ENCODE results near the gene KLF11.
"Not testable (repeated sequence)": the region's sequence is repeated elsewhere in the genome, so short reads cannot be mapped to it uniquely, and the experiment has no call there.

KLF11 gene

DNA sequence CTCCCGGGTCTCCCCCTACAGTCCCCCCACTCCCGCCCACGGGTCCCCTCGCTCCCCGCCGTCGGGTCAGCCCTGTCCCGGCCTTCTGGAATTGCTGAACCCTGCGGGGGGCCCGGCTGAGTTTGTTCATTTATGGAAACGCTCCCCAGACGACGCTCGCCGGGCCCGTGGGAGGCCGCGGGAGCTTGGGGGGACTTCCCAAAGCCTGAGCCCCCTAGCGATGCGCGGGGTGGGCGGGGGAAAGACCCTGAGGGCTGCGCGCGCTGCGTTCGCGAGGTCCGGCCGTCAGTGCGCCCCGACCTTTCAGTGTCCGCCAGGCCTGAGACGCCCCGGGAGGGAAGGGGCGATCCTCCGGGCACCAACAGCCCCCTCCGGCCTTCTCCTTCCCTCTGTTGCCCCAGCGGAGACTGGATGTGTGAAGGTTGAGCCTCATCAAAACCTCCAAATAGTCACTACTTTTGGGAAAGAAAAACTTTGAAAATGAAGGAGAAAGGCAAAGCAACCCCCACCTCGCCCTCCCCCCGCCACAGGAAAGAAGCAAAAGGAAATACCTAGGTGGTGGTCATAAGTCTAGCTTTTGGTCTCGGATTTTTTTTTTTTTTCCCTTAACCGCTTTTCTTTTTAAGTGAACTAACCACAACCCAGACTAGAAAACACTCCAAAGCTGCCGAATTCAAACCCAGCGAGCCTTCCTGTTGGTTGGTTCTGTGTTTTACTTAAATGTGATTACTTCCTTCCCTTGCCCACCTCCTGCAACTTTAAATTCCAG is 37.4 kb downstream of the KLF11 start:
- in situ Hi-C loops (cut with MboI; ENCODE audit: low sequenced_read_pairs) = no loop called here

GRCh38 chr2:10083046-10083445 is 39.7 kb downstream of the KLF11 start:
- in situ Hi-C loops (cut with MboI; ENCODE audit: low sequenced_read_pairs) = no loop called here

DNA sequence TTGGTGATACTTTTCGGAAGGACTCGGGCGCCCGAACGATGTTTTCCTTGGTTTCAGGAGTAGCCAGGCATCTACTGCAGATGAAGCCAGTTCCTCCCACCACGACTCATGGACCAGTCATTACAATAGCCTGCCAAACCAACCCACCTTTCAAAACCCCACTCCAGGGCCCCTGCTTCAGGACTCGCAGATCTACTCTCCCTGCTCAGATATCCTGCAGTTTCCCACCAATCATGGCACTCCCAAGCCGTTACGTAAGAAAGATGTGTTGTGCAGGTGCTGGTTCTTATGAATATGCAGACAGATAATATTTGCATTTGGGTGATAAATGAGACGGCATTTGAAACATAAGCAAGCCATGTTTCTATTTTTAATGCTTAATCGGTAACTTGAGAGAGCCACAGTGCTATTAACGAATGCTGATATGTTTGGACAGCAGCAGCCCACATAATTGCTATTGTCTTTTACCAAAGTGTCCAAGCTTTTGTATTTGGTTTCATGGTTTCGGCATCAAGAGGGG is 40.4 kb downstream of the KLF11 start:
- in situ Hi-C loops (cut with MboI; ENCODE audit: low sequenced_read_pairs) = no loop called here

DNA sequence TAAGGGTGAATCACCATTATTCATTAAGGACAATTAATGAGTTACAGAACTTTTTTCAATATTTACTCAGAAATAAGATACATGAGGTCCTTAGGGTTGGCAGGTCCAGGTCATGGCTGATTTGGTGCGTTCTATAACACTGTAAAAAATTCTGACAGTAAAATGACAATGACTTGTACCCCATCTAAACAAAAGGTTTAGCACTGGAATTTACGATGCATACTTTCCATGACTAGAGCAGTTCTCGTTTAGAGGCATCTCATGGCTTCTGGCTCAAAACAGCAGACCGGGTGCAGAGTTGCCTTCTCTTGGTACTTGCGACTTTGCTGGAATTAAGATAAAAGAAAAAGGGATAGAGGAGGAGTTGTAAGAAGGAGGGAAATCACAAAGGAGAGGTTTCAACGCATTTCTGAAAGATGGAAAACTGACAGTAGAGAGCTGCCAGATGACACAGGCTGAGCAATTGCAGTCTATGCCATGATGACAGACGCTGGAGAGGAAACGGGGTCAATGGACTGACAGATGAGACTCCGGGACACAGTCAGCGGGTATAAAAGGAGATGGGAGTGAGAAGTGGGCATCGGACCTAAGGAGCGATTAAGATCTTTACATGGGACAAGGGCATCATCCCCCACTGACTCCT is 41.0 kb downstream of the KLF11 start:
- in situ Hi-C loops (cut with MboI; ENCODE audit: low sequenced_read_pairs) = no loop called here

DNA sequence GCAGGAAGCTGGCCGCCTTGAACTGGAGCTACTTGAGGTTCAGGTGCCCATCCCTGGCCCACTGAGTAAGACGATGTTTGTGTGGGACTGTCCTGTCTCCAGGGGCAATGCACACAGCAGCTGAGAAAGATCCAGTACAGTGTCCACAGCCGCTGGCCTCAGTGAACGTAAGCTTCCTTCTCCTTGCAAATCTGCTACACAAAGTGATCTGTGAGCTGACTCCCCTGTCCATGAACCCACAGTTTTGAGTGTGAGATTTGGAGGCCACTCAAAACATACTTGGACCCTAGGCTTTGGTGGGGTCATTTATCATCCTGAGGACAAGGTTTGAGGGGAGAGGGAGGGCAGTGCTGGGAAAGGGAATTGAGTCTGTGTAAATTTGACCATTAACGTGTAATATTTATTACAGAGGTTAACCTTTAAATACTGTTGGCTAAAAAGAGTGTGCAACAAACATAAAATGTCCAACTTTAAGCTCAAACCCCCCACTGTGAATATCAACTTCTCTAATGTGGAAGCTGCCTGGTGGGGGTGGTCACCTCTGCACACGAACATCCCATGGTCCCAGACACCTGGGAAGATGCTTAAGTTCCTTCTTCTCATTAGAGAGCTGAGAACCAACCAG is 41.8 kb downstream of the KLF11 start:
- in situ Hi-C loops (cut with MboI; ENCODE audit: low sequenced_read_pairs) = no loop called here

DNA sequence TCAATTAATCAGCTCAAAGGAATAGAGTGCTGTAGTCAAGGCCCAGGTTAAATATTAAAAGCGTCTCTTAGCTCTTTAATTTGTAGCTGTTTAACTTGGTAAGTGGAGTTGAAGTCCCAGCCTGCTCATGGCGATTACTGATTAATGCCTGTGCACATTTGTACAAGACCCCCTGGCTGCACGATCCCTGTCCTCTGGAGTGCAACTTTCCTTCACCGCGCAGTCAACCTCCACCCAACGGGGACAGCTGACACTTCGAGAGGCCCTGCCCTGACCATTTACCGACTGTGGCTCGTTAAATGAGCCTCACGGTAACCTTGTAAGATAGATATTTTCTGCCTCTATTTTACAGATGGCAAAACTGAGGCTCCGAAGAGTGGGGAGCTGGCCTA is 42.3 kb downstream of the KLF11 start:
- in situ Hi-C loops (cut with MboI; ENCODE audit: low sequenced_read_pairs) = no loop called here

- in situ Hi-C loops (cut with MboI; ENCODE audit: low sequenced_read_pairs) = no loop called here
Observed at GRCh38 chr2:10086950-10087349, 43.6 kb downstream of the KLF11 start.

- in situ Hi-C loops (cut with MboI; ENCODE audit: low sequenced_read_pairs) = no loop called here
Observed at GRCh38 chr2:10087360-10087759, 44.0 kb downstream of the KLF11 start.

GRCh38 chr2:10089565-10090190 is 46.3 kb downstream of the KLF11 start:
- in situ Hi-C loops (cut with MboI; ENCODE audit: low sequenced_read_pairs) = no loop called here

DNA sequence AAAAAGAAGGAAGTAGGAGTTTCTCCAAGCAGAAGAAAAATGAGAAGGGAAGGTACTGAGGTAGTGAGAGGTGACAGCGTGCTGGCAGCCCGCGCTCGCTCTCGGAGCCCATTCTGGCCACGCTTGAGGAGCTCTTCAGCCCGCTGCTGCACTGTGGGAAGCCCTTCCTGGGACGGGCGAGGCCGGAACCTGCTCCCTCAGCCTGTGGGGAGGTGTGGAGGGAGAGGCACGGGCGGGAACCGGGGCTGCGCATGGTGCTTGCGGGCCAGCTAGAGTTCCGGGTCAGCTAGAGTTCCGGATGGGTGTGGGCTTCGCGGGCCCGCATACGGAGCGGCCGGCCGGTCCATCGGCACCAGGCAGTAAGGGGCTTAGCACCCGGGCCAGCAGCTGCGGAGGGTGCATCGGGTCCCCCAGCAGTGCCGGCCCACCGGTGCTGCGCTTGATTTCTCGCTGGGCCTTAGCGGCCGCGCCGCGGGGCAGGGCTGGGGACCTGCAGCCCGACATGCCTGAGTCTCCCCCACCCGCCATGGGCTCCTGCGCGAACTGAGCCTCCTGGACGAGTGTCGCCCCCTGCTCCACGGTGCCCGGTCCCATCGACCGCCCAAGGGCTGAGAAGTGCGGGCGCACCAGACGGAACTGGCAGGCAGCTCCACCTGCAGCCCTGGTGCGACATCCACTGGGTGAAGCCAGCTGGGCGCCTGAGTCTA is 48.0 kb downstream of the KLF11 start:
- in situ Hi-C loops (cut with MboI; ENCODE audit: low sequenced_read_pairs) = no loop called here

GRCh38 chr2:10091889-10092244 is 48.5 kb downstream of the KLF11 start:
- in situ Hi-C loops (cut with MboI; ENCODE audit: low sequenced_read_pairs) = not testable (repeated sequence)

- in situ Hi-C loops (cut with MboI; ENCODE audit: low sequenced_read_pairs) = no loop called here
Observed at GRCh38 chr2:10094271-10094814, 51.0 kb downstream of the KLF11 start.

- in situ Hi-C loops (cut with MboI; ENCODE audit: low sequenced_read_pairs) = no loop called here
Observed at GRCh38 chr2:10095175-10095574, 51.8 kb downstream of the KLF11 start.

GRCh38 chr2:10096641-10097040 is 53.3 kb downstream of the KLF11 start:
- in situ Hi-C loops (cut with MboI; ENCODE audit: low sequenced_read_pairs) = no loop called here

DNA sequence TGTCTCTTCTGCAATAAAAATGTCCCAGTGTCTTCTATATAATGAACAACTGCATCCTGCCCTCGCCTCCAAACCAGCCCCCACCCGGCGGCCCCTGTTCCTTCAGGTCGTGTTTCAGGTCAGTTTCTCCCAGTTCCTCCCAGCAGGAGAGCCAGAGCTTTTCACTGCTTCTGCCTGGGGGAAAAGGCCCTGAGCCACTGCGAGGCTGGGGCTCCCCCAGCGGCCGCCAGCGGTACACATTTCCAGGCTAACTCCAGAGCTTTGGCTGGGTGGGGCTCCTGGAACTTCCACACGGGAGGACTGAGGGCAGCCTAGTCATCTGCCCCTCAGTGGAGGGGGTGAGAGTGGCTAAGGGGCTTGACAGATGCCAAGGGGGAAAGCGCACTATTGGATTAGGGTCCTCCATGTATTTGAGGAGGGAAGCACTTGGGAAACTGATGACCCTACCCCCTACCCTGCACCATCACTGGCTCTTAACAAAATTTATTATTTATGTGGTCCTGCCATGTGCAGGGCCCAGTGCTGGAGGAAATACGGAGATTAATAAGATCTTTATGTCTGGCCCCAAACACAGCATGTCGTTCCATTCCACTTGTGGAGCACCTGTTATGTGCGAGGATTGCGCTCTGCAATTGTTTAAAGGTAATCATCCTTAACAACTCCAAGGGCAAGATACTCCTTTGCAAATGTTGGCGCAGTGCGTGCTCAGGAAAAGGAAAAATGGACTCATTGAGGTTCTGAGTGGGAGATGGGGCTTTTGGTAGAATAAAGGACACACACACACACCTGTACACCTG is 54.2 kb downstream of the KLF11 start:
- in situ Hi-C loops (cut with MboI; ENCODE audit: low sequenced_read_pairs) = no loop called here

- in situ Hi-C loops (cut with MboI; ENCODE audit: low sequenced_read_pairs) = no loop called here
Observed at GRCh38 chr2:10101491-10101890, 58.1 kb downstream of the KLF11 start.

GRCh38 chr2:10103179-10103578 is 59.8 kb downstream of the KLF11 start:
- in situ Hi-C loops (cut with MboI; ENCODE audit: low sequenced_read_pairs) = no loop called here
